ENCODE data around the gene TUBB. TPM values are rescaled to one million over a fixed set of nuclear protein-coding genes. Genes with fewer than 3 reads are reported as not detected.

The TUBB gene
- total and polyA plus RNA-seq, 12 donors, result 144 to 440 (median 189) TPM

DNA sequence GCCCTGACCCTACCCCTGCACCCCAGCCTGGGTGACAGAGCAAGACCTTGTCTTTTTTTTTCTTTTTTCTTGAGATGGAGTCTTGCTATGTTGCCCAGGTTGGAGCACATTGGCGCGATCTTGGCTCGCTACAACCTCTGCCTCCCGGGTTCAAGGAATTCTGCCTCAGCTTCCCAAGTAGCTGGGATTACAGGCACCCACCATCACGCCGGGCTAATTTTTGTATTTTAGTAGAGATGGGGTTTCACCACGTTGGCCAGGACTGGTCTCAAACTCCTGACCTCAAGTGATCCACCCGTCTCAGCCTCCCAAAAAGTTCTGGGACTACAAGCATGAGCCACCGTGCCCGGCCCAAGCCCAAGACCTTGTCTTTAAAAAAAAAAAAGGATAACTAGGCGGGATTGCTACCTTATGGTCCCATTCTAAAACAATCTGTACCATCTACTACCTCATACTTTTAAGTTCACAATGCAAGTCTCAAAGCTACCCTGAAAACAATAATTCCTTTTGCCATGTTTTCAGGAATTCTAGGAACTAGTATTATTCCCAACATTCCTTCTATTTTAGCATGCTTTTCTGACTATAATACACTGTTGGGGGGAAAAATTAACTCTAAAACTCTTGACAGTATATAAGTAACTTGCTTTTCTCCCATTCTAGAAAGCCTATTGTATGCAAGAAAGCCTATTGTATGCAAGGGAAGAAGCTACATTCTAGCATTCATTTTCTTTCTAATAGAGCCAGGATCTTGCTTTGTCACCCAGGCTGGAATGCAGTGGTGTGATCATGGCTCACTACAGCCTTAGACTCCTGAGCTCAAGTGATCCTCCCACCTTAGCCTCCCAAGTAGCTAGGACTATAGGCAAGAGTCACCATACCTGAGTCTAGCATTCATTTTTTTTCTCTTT lies 6.6 kb downstream of the TUBB start:
- no peaks in the 10 kb centered on the region for H3K27me3 ChIP-seq
- intact Hi-C loops (cut with DNase I), result loop anchor here in 5 of 10 donors (5.0 to 10.0 kb wide), 4 partner anchors 148 to 244 kb away; partner anchors contain the start of genes GNL1 (in 2 of the 5), PRR3 (in 2 of the 5) and HLA-E (in 1 of the 5)
- ATAC-seq (no peak), DNase-seq (no peak)
- H3K4me3 ChIP-seq, result no peak overlapping the region
- H3K27ac ChIP-seq, result peak overlapping the region in 3 of 10 donors; percentile 5 to 47 (median 10)
- H3K4me1 ChIP-seq, result peaks cover 9 to 62% (median 50%) of the 10 kb centered on the region in 9 donors
- no peaks in the 10 kb centered on the region for H3K9me3 ChIP-seq
- H3K36me3 ChIP-seq, result peaks cover 0 to 99% (median 61%) of the 10 kb centered on the region in 9 donors
- TF ChIP-seq, protein P1, sequence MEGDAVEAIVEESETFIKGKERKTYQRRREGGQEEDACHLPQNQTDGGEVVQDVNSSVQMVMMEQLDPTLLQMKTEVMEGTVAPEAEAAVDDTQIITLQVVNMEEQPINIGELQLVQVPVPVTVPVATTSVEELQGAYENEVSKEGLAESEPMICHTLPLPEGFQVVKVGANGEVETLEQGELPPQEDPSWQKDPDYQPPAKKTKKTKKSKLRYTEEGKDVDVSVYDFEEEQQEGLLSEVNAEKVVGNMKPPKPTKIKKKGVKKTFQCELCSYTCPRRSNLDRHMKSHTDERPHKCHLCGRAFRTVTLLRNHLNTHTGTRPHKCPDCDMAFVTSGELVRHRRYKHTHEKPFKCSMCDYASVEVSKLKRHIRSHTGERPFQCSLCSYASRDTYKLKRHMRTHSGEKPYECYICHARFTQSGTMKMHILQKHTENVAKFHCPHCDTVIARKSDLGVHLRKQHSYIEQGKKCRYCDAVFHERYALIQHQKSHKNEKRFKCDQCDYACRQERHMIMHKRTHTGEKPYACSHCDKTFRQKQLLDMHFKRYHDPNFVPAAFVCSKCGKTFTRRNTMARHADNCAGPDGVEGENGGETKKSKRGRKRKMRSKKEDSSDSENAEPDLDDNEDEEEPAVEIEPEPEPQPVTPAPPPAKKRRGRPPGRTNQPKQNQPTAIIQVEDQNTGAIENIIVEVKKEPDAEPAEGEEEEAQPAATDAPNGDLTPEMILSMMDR (IDR thresholded peaks at IDR 0.05), result no peak
- WGBS, 2 donors, result 88 to 90% methylated on average over 11 of the region's 11 CpGs

DNA sequence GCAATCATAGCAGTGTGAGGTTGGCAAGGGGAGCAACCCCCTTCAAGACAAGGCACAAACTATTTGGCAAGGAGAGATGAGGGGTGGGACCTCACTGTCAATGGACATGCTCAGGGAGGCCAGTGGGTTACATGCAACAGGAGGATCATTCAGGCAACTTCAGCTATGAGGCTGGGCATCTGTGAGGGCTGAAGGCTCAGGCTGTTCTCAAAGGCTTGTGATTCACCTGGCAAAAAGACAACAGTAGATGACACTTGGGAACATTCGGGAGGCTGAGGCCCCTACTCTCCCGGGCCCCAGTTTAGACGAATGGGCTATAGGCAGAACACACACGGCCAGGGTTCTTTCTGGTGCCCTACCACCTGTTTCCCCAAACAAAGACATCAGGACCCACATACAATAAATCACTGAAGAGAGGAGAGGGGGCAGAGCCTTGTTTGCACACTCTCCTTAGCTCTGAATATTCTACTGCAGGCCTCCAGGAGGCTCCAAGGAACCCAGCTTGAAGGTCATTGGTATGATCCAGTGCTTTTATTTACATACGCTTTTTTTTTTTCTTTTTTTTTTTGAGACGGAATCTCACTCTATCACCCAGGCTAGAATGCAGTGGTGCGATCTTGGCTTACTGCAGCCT lies 7.9 kb downstream of the TUBB start:
- Histone ChIP-seq H3K9me3 (no peaks in the 10 kb centered on the region), H3K27ac (peak overlapping the region in 1 of 10 donors; percentile 34), H3K4me3 (no peak overlapping the region), H3K36me3 (peaks cover 0 to 100% (median 57%) of the 10 kb centered on the region in 9 donors), H3K27me3 (no peaks in the 10 kb centered on the region), H3K4me1 (peaks cover 6 to 50% (median 37%) of the 10 kb centered on the region in 9 donors)
- ATAC-seq, result no peak
- DNase-seq, result no peak
- intact Hi-C loops (cut with DNase I), result loop anchor here in 5 of 10 donors (5.0 to 10.0 kb wide), 4 partner anchors 147 to 246 kb away; partner anchors contain the start of genes GNL1 (in 2 of the 5), PRR3 (in 2 of the 5) and HLA-E (in 1 of the 5)
- TF ChIP-seq, protein P1 (IDR thresholded peaks at IDR 0.05), result no peak
- 64 to 70% methylated on average over 7 of the region's 7 CpGs for WGBS, 2 donors

DNA sequence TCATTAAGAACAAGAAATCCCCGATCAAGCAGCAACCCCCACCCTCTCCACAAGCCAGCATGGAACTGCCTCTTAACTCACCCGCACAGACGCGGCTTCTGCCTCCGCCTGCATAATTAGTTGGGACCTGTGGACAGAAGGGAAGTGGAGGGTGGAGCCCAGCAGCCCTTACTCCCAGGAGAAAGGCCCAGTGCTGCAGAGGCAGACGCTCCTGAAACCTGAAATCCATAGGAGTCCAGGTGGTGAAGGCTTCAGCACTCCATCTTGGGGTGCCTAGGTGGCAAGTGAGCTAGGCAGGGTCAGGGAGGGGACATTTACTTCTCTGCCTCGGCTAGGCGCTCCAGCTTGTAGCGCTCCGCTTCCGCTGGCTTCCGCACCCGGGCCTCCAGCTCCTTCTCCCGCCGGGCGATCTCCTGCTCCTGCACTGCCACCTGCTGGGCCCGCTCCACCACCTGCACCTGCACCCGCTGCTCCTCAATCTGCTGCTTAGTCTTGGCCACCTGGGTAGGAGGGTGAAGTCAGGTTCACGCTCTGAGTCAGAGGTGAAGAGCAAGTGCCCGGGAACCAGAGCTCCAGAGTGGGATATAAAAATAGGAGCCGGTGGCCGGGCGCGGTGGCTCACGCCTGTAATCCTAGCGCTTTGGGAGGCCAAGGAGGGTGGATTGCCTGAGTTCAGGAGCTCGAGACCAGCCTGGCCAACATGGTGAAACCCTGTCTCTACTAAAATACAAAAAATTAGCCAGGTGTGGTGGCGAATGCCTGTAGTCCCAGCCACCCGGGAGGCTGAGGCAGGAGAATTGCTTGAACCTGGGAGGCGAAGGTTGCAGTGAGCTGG lies 10.7 kb downstream of the TUBB start:
- TF ChIP-seq, protein P1 (IDR thresholded peaks at IDR 0.05), result peak; percentile 41 to 72 (median 63)

More for the DNA sequence above, 10.7 kb downstream of the TUBB start:
- DNase-seq (peak; percentile 70 to 71), ATAC-seq (peak; percentile 56 to 83 (median 81))
- no peaks in the 10 kb centered on the region for H3K27me3 ChIP-seq
- peaks cover 6 to 27% (median 16%) of the 10 kb centered on the region in 9 donors for H3K4me1 ChIP-seq
- no peaks in the 10 kb centered on the region for H3K9me3 ChIP-seq
- H3K4me3 ChIP-seq, result no peak overlapping the region
- intact Hi-C loops (cut with DNase I), result loop anchor here in 2 of 10 donors (10.0 kb wide), 2 partner anchors 94 to 154 kb away; partner anchors contain the start of gene DDR1 (in 1 of the 2)
- WGBS, 2 donors, result 41 to 44% methylated on average over 30 of the region's 30 CpGs
- peak overlapping the region in 5 of 10 donors; percentile 7 to 64 (median 10) for H3K27ac ChIP-seq
- peaks cover 0 to 100% (median 60%) of the 10 kb centered on the region in 9 donors for H3K36me3 ChIP-seq

Measured in heart right ventricle (tissue), 16 donors.